Prostate gland (tissue), 2 donors: ENCODE measurements around the gene TWF1. TPM values are rescaled to one million over a fixed set of nuclear protein-coding genes. Genes with fewer than 3 reads are reported as not detected.

Source experiments
- DNase-seq: peaks from one replicate; pipeline ENCODE4 v3.0.0-alpha.2; 2019; ENCODE audit warnings: low spot score
- H3K27ac ChIP-seq, 2 donors: fragments of 200-600 bp; sonication (generic); 2 replicates each; pipeline ENCODE4 v1.5.1; 2017 to 2019
- H3K27me3 ChIP-seq: fragments of 200-600 bp; sonication (generic); replicated peaks from 2 replicates; pipeline ENCODE4 v1.5.1; 2019; ENCODE audit not compliant: insufficient read depth
- H3K36me3 ChIP-seq, 2 donors: fragments of 200-600 bp; sonication (generic); 1 replicate in 1 of 2; 2 replicates in 1 of 2; pipeline versions ENCODE4 v1.5.1 to v1.8.1; 2017 to 2019
- H3K4me1 ChIP-seq: fragments of 200-600 bp; sonication (generic); replicated peaks from 2 replicates; pipeline ENCODE4 v1.5.1; 2019
- H3K4me3 ChIP-seq, 2 donors: fragments of 200-600 bp; sonication (generic); 2 replicates each; pipeline ENCODE4 v1.5.1; 2017 to 2019
- H3K9me3 ChIP-seq: fragments of 200-600 bp; sonication (generic); 2 replicates; pipeline ENCODE4 v1.5.1; 2017
- CTCF ChIP-seq, 4 experiments: fragments of 200-600 bp in 2 of 4; fragments of 450-650 bp in 2 of 4; sonication (generic) in 2 of 4; IDR thresholded peaks; 1 replicate in 3 of 4; 2 replicates in 1 of 4; pipeline ENCODE4 v1.5.1; 2016 to 2019; ENCODE audit warnings: antibody characterized with exemption in 4 of 4, mild to moderate bottlenecking in 2 of 4, moderate library complexity in 2 of 4
- POLR2A ChIP-seq: fragments of 450-650 bp; IDR thresholded peaks from one replicate; pipeline ENCODE4 v1.6.1; 2016; ENCODE audit warnings: antibody characterized with exemption, mild to moderate bottlenecking
- POLR2AphosphoS5 ChIP-seq: sonication (generic); formaldehyde crosslinking; IDR thresholded peaks from one replicate; pipeline ENCODE4 v1.6.1; 2017; ENCODE audit warnings: antibody characterized with exemption
- WGBS: methylation state at CpG from one replicate; pipeline ENCODE4 v1.1.5; 2018; 5-methylcytosine and 5-hydroxymethylcytosine counted together
- intact Hi-C: fragments of 100-400 bp; cut with DNase I; formaldehyde crosslinking; loops from one replicate; pipeline ENCODE4 v1.14.2; 2022
- total RNA-seq, 2 donors: library from RNA; depleted of rRNA; stranded (reverse); fragments of >200 nt; gene quantifications; one replicate each; pipeline ENCODE4 v1.1.0, GENCODE V29; 2016

The TWF1 gene
- total RNA-seq, 2 donors from 2014 or later: 64.5 to 114 TPM

- Histone ChIP-seq H3K27ac (no peak overlapping the region), H3K27me3 (no peaks in the 10 kb centered on the region)
- WGBS: 86% methylated on average over 4 of the region's 4 CpGs
Observed at GRCh38 chr12:43832463-43833168, 26.5 kb upstream of the TWF1 start.

GRCh38 chr12:43827093-43827492 is 21.0 kb upstream of the TWF1 start:
- Histone ChIP-seq H3K4me1 (no peaks in the 10 kb centered on the region), H3K27ac (no peak overlapping the region), H3K9me3 (no peaks in the 10 kb centered on the region), H3K36me3 (no peaks in the 10 kb centered on the region), H3K4me3 (no peak overlapping the region), H3K27me3 (no peaks in the 10 kb centered on the region)
- DNase-seq: no peak
- WGBS: 95% methylated on average over 1 of the region's 1 CpG
- intact Hi-C loops: no loop called here
- TF ChIP-seq POLR2AphosphoS5 (no peak), CTCF (IDR thresholded peaks at IDR 0.05) (no peak), POLR2A (no peak)

More at GRCh38 chr12:43832463-43833168, 26.5 kb upstream of the TWF1 start:
- Histone ChIP-seq H3K4me3 (no peak overlapping the region), H3K4me1 (no peaks in the 10 kb centered on the region), H3K36me3 (no peaks in the 10 kb centered on the region), H3K9me3 (no peaks in the 10 kb centered on the region)
- intact Hi-C loops: no loop called here
- TF ChIP-seq POLR2AphosphoS5 (no peak), POLR2A (no peak), CTCF (IDR thresholded peaks at IDR 0.05) (no peak)
- no peak for DNase-seq

DNA sequence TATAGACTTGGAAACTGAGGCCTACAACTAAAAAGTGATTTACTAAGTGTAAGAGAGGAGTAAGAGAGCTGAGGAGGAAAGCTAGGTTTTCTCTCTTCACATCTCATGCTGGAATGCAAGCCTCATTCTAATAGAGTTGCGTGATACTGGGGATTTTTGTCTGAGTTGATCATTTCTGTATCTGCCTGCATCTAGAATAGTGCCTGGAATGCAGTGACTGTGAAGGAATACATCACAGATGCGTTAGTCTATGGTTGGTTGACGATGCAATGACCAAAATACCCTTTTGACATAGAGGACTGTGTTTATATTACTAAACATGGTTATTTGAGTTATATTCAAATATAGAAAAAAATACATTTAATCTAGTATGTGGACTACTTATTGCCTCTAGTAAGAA is 20.6 kb upstream of the TWF1 start:
- intact Hi-C loops: no loop called here
- Histone ChIP-seq H3K36me3 (no peaks in the 10 kb centered on the region), H3K27ac (no peak overlapping the region), H3K27me3 (no peaks in the 10 kb centered on the region), H3K4me1 (no peaks in the 10 kb centered on the region), H3K9me3 (no peaks in the 10 kb centered on the region), H3K4me3 (no peak overlapping the region)
- TF ChIP-seq POLR2A (no peak), POLR2AphosphoS5 (no peak), CTCF (IDR thresholded peaks at IDR 0.05) (no peak)
- 82% methylated on average over 3 of the region's 3 CpGs for WGBS
- no peak for DNase-seq

DNA sequence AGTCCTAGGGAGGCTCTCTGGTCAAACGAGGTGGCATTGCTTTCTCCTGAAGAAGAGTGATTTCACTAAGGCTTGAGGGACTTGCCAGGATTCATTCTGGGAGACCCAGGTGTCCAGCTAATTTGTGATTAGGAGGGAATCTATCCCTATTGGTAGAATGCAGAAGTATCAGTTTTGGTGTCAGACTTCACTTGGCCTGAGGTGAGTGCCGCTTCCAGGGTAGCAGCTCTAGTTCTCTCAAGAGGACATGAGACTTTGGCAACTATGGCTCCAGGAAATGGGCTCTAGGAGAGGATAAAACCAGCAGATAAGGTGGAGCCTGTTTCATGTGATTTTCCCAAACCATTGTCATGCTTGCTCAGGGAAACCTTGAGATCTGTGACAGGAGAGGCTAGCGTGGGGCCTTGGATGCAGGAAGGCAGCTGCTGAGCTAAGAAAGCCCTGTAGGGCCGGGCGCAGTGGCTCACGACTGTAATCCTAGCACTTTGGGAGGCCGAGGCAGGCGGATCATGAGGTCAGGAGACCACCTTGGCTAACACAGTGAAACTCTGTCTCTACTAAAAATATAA is 18.2 kb upstream of the TWF1 start:
- no peaks in the 10 kb centered on the region for H3K9me3 ChIP-seq
- H3K36me3 ChIP-seq: no peaks in the 10 kb centered on the region
- TF ChIP-seq CTCF (IDR thresholded peaks at IDR 0.05) (no peak), POLR2AphosphoS5 (no peak)
- no peak overlapping the region for H3K4me3 ChIP-seq
- intact Hi-C loops: no loop called here
- 94% methylated on average over 8 of the region's 8 CpGs for WGBS
- no peak for DNase-seq
- no peak overlapping the region for H3K27ac ChIP-seq
- H3K4me1 ChIP-seq: no peaks in the 10 kb centered on the region
- H3K27me3 ChIP-seq: no peaks in the 10 kb centered on the region

DNA sequence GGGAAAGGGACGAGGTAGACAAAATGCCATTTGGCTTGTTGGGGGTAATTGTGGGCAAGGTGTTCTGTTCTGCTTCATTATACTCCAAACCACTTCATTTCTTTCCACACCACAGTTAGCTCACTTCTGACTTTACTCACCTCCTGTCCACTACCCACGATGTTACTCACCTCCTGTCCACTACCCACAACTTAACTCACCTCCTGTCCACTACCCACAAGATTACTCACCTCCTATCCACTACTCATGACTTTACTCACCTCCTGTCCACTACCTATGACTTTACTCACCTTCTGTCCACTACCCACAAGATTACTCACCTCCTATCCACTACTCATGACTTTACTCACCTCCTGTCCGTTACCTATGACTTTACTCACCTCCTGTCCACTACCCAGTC is 10.1 kb upstream of the TWF1 start:
- Histone ChIP-seq H3K4me1 (no peaks in the 10 kb centered on the region), H3K27ac (no peak overlapping the region), H3K9me3 (no peaks in the 10 kb centered on the region), H3K4me3 (no peak overlapping the region), H3K27me3 (no peaks in the 10 kb centered on the region), H3K36me3 (no peaks in the 10 kb centered on the region)
- no peak for DNase-seq
- WGBS: 87% methylated on average over 3 of the region's 3 CpGs
- intact Hi-C loops: no loop called here
- TF ChIP-seq CTCF (IDR thresholded peaks at IDR 0.05) (no peak), POLR2A (no peak), POLR2AphosphoS5 (no peak)
